HS-5 (cell line): ENCODE results near the gene ITGB8.

ENCODE experiments used
- DNase-seq: peaks from one replicate; pipeline ENCODE4 v3.0.0-alpha.2; 2012; ENCODE audit warnings: low read depth

ITGB8 gene

GRCh38 chr7:20307901-20308300 is 22.8 kb upstream of the ITGB8 start:
- no peak for DNase-seq

DNA sequence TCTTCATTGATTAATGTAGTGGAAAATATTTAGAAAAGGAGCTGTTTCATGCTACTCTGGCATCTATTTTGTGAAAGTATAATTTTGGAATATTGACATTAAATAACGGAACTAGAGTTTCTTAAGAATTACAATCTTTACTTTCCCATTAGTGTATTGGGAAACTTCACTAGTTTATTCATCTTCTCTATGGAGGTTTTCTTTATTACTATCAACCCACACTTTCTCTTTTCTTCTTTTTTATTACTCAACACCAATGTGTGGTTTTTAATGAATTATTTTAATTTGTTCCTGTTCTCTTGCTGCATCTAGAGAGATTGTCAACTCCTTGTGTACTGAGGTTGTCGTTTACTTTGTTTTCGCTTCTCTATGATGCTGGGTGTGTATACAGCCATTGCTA is 20.4 kb upstream of the ITGB8 start:
- DNase-seq = no peak

DNA sequence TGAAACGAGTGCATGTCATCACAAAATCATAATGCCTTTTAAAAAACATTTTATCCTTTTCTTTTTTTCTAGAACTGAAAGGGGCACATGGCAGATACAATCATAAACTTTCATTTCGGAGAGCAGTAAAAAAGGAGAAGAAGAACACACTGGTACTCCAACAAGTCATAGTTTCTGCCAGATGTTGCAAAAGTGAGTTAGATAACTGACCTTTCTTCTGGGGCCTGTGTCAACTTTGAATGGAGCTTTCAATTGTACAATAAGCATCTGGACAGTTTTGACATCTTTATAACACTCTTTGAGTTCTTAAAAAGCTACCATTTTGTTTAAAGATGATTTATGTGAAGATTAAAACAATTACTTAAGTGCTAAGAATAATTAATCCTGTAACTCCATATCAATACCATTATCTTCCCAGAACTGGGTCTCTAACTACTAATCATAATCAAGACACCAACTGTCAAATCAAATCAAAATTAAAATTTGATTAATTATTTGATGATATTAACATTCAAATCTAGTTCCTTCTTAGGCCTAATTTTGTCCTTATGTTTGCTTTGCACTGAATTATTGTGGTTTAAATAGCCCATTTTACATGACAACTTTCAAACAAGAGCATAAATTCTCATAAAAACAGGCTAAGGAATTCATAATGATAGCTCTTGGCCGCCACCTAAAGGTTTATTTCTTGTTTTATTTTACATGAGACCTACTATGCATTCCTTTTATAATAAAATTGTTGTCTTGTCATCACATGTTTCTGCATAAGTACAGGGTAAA is 19.5 kb upstream of the ITGB8 start:
- DNase-seq = peak; percentile 80

GRCh38 chr7:20311743-20312042 is 19.0 kb upstream of the ITGB8 start:
- no peak for DNase-seq

DNA sequence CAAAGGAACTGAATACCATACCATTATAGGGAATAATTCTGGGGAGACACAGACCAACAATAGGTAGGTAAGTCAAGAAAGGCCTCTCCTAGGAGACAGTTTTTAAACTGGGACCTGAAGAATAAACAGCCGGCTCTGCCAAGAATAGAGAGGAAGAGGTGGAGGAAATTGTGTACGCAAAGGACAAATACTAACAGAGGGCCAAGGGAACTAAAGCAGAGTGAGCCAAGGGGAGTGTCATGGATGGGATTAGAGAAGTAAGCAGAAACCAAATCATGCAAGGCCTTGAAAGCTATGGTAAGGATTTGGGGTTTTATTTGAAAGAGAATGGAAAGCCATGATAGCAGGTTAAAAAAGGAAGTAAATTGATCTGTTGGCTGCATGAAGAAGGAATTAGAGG is 18.1 kb upstream of the ITGB8 start:
- no peak for DNase-seq

- no peak for DNase-seq
Observed at GRCh38 chr7:20313626-20314025, 17.1 kb upstream of the ITGB8 start.

GRCh38 chr7:20314198-20314597 is 16.5 kb upstream of the ITGB8 start:
- no peak for DNase-seq

DNA sequence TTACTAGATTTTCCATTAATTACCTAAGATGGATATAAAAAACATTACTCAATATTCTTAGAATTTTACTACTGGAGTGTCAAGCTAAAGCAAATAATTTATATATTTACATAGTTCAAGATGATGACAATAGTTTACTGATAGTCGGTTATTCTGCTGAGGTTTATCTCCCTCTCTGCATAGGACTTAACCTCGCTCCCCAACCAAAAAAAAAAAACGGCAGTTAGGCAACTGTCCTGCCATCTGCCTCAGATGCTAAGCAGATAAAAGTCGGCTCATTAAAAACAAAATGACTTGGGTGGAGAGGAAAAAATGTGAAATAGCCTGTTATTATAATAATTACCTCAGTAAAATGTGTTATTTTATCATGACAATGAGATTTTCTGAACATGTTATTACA is 14.0 kb upstream of the ITGB8 start:
- DNase-seq = no peak

- DNase-seq = no peak
Observed at GRCh38 chr7:20317413-20317812, 13.3 kb upstream of the ITGB8 start.

GRCh38 chr7:20318933-20319332 is 11.8 kb upstream of the ITGB8 start:
- no peak for DNase-seq

DNA sequence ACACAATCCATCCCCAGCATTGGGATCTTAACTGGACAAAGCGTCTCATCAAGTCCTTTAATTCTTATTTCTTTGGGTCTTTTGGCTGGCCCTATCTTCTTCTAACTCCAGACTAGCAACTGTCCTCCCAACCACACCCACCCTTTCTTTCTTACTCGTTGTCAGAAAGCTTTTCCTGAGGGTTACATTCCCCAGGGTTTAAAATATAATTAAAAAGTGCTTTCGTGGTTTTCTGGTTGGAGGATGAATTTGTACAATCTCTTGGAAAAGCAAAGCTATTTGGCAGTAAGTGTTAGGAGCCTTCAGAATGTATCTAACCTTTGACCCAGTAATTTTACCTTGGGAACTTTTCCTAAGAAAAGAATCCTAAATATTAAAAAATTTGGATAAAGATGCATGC is 10.4 kb upstream of the ITGB8 start:
- no peak for DNase-seq

DNA sequence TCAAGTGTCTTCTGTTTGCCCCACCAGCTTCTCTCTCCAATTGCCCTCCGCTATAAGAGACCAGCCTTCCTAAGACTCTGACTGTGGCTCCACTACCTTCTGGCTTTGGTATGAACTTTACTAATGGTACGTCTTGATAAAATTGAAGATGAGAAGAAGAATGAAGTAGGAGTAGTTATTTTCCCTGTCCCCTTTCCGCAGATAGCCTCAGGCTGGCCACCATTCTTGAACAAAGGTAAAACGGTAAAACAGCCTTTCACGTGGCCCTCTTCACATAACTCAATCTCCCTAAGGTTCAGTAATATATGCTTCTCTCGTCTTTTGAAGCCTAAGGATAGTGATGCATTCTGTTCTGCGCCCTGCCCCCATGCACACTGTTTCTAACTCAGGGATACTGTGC is 9.9 kb upstream of the ITGB8 start:
- DNase-seq = no peak

- no peak for DNase-seq
Observed at GRCh38 chr7:20323595-20323994, 7.1 kb upstream of the ITGB8 start.

DNA sequence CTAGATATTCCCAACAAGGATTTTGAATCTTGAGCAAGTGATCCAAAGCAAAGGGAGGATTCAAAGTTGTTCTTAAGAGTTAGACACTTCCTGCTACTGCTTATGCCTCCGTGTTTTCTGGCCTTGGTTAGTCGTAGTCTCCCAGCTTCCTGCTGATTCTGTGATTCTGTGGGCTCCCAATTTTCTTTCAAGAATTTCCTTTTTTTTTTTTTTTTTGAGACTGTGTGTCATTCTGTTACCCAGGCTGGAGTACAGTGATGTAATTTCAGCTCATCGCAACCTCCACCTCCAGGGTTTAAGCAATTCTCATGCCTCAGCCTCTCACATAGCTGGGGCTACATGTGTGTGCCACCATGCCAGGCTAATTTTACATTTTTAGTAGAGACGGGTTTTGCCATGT is 4.4 kb upstream of the ITGB8 start:
- no peak for DNase-seq

GRCh38 chr7:20327055-20327454 is 3.6 kb upstream of the ITGB8 start:
- peak; percentile 35 for DNase-seq

- no peak for DNase-seq
Observed at GRCh38 chr7:20328027-20328426, 2.7 kb upstream of the ITGB8 start.

- no peak for DNase-seq
Observed at GRCh38 chr7:20328692-20329091, 2.0 kb upstream of the ITGB8 start.

DNA sequence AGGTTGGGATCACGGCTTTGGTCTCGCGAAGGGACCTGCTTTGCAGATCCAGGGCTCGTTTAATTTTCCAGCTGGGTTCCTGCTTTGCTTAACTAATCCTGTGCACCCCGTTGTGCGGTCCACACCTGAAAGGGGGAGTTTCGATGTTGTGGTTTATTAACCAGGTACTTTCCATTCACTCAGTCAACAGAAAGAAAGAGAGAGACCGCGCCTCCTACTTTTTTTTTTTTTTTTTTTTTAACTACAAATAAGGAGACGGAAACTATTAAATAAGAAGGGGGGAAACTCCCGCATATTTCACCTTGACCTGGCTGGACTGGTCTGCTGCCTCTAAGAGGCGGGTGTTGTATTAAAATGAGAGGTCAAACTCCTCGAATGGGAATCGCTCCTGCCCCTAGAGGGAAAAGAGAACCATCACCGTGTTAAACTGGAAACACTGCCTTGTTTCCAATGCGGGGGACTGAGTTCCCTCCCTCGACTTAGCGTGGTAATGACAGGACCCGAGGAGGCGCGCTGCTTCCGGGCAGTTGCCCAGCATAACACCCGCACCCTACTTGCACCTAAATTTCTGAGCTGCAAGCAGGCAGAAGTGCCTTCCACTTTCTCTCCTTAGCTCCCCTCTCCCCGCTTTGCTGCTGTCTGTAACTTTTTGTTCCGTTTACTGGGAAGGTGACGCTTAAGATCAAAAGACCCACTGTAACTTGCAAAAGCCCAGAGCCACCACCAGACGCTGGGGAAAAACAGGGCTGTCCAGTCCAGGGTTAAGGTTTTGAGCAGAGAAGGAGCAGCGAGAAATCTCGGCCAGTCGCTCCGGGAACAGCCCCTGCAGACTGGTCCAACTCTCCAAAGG is 1.1 kb upstream of the ITGB8 start:
- DNase-seq = peak; percentile 78

- peak; percentile 41 for DNase-seq
Observed at GRCh38 chr7:20330928-20331909, 519 bp downstream of the ITGB8 start.

GRCh38 chr7:20331910-20332813 is 1.5 kb downstream of the ITGB8 start:
- no peak for DNase-seq

- no peak for DNase-seq
Observed at GRCh38 chr7:20338285-20338684, 7.6 kb downstream of the ITGB8 start.
